SU-DHL-6 (cell line): Measurements from ENCODE around the gene NAV3.

Experiments
- H2AFZ ChIP-seq: fragments of 200-600 bp; sonication (generic); 2 replicates; pipeline ENCODE4 v1.6.1; 2014; ENCODE audit warnings: low read depth, mild to moderate bottlenecking, moderate library complexity, mixed read lengths, antibody characterized with exemption, low read length; ENCODE audit not compliant: severe bottlenecking
- H3F3A ChIP-seq: fragments of 200-600 bp; shearing (Covaris generic); 2 replicates; pipeline ENCODE4 v1.6.0; 2016; ENCODE audit warnings: antibody characterized with exemption, mild to moderate bottlenecking; ENCODE audit not compliant: insufficient read depth
- H3K27ac ChIP-seq: fragments of 200-600 bp; sonication (generic); 2 replicates; pipeline ENCODE4 v1.5.1; 2016; ENCODE audit warnings: low read depth, mild to moderate bottlenecking, low read length, moderate library complexity, mixed read lengths
- H3K27me3 ChIP-seq: fragments of 200-600 bp; sonication (generic), shearing (Covaris generic); 2 replicates; pipeline ENCODE4 v1.6.0; 2014; ENCODE audit warnings: mild to moderate bottlenecking, low read length
- H3K36me3 ChIP-seq: fragments of 200-600 bp; sonication (generic); 2 replicates; pipeline ENCODE4 v1.6.1; 2014; ENCODE audit warnings: mild to moderate bottlenecking, low read length, mixed read lengths
- H3K4me2 ChIP-seq: fragments of 300-600, 200-600 bp; shearing (Covaris generic), sonication (generic); 2 replicates; pipeline ENCODE4 v1.6.0; 2014; ENCODE audit warnings: low read length, low read depth, mild to moderate bottlenecking; ENCODE audit not compliant: poor library complexity, severe bottlenecking
- H3K4me3 ChIP-seq: fragments of 200-600 bp; sonication (generic); 2 replicates; pipeline ENCODE4 v1.5.1; 2014; ENCODE audit warnings: antibody characterized with exemption, low read length, mild to moderate bottlenecking, mixed read lengths; ENCODE audit not compliant: insufficient read depth, poor library complexity, severe bottlenecking
- H3K79me2 ChIP-seq: fragments of 200-600 bp; sonication (generic); 2 replicates; pipeline ENCODE4 v1.6.1; 2014; ENCODE audit warnings: mild to moderate bottlenecking, low read length, moderate library complexity; ENCODE audit not compliant: insufficient read depth
- H3K9ac ChIP-seq: fragments of 200-600 bp; sonication (generic); 2 replicates; pipeline ENCODE4 v1.7.0; 2014; ENCODE audit warnings: mild to moderate bottlenecking, low read length
- H3K9me2 ChIP-seq: fragments of 200-600 bp; sonication (generic); replicated peaks from 2 replicates; pipeline ENCODE4 v1.6.1; 2014; ENCODE audit warnings: low read length; ENCODE audit not compliant: insufficient read depth
- H3K9me3 ChIP-seq: fragments of 200-600 bp; sonication (generic); 2 replicates; pipeline ENCODE4 v1.6.1; 2014; ENCODE audit warnings: low read length, mixed read lengths; ENCODE audit not compliant: insufficient read depth
- H4K20me1 ChIP-seq: fragments of 200-600 bp; sonication (generic); 2 replicates; pipeline ENCODE4 v1.6.1; 2014; ENCODE audit warnings: low read depth, mild to moderate bottlenecking, antibody characterized with exemption, low read length, moderate library complexity, mixed read lengths
- EZH2phosphoT487 ChIP-seq: fragments of 200-600 bp; sonication (generic), shearing (Covaris generic); conservative IDR thresholded peaks from 2 replicates; pipeline ENCODE4 v1.6.1; 2018; ENCODE audit warnings: mild to moderate bottlenecking, antibody characterized with exemption, low read length, moderate library complexity, mixed read lengths
- TF ChIP-seq, protein P1 (sequence below): fragments of 200-600 bp; sonication (generic); IDR thresholded peaks from one replicate; pipeline ENCODE4 v1.5.1; 2017; ENCODE audit warnings: antibody characterized with exemption, mild to moderate bottlenecking, low read length, moderate library complexity; ENCODE audit not compliant: insufficient read depth, poor library complexity, severe bottlenecking

NAV3 gene

DNA sequence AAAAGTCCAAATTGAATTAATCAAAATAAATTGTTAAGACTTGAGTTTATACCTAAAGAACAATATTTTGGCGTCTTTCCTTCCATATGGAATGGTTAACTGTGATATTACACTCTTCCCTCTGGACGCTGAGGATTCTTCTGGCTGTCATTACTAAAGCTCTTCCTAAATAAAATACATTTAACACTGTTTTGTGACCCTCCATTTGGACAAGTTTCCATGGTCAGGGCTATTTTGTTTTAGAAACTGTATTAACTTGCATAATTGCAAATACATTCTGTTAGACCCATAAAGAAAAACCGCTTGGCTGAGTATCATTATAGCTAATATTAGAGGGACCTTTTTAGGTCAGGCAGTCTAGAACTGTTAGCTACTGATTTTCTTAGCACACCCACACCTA, 87.4 kb downstream of the NAV3 start:
- no peak overlapping the region for H3K4me2 ChIP-seq

DNA sequence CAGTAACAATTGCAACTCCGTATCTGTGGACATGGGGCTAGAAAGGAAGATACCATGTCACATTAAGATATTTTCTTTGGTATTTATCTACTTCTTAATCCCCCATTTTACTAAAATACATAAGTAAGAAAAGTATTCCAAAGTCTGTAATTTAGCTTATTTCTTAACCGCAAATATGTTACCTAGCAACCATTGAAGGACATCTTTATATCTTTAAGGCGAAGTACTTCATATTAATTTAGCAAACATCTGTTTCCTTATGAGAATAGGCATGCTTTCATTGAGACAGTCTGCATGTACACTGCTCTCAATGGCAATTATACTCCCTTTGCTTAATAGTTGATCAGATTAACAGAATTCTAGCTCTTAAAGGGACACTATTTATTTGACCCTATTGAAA, 88.8 kb downstream of the NAV3 start:
- H2AFZ ChIP-seq = no peak overlapping the region
- no peak overlapping the region for H3K4me3 ChIP-seq
- no peaks in the 10 kb centered on the region for H3K9me2 ChIP-seq
- TF ChIP-seq, protein P1, sequence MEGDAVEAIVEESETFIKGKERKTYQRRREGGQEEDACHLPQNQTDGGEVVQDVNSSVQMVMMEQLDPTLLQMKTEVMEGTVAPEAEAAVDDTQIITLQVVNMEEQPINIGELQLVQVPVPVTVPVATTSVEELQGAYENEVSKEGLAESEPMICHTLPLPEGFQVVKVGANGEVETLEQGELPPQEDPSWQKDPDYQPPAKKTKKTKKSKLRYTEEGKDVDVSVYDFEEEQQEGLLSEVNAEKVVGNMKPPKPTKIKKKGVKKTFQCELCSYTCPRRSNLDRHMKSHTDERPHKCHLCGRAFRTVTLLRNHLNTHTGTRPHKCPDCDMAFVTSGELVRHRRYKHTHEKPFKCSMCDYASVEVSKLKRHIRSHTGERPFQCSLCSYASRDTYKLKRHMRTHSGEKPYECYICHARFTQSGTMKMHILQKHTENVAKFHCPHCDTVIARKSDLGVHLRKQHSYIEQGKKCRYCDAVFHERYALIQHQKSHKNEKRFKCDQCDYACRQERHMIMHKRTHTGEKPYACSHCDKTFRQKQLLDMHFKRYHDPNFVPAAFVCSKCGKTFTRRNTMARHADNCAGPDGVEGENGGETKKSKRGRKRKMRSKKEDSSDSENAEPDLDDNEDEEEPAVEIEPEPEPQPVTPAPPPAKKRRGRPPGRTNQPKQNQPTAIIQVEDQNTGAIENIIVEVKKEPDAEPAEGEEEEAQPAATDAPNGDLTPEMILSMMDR = no peak
- TF ChIP-seq EZH2phosphoT487 = no peak
- no peak overlapping the region for H3K4me2 ChIP-seq
- no peak overlapping the region for H3K27ac ChIP-seq
- no peaks in the 10 kb centered on the region for H3K79me2 ChIP-seq
- H4K20me1 ChIP-seq = no peaks in the 10 kb centered on the region
- no peaks in the 10 kb centered on the region for H3K9me3 ChIP-seq
- no peaks in the 10 kb centered on the region for H3K36me3 ChIP-seq
- H3F3A ChIP-seq = no peaks in the 10 kb centered on the region
- no peaks in the 10 kb centered on the region for H3K27me3 ChIP-seq
- H3K9ac ChIP-seq = no peak overlapping the region

More for the DNA sequence above, 87.4 kb downstream of the NAV3 start:
- H3K27me3 ChIP-seq = no peaks in the 10 kb centered on the region
- no peaks in the 10 kb centered on the region for H3F3A ChIP-seq
- H3K9me3 ChIP-seq = no peaks in the 10 kb centered on the region
- H3K4me3 ChIP-seq = no peak overlapping the region
- no peaks in the 10 kb centered on the region for H3K36me3 ChIP-seq
- no peaks in the 10 kb centered on the region for H3K79me2 ChIP-seq
- TF ChIP-seq, protein P1 = no peak
- TF ChIP-seq EZH2phosphoT487 = no peak
- no peak overlapping the region for H3K27ac ChIP-seq
- no peak overlapping the region for H2AFZ ChIP-seq
- no peak overlapping the region for H3K9ac ChIP-seq
- no peaks in the 10 kb centered on the region for H3K9me2 ChIP-seq
- H4K20me1 ChIP-seq = no peaks in the 10 kb centered on the region

DNA sequence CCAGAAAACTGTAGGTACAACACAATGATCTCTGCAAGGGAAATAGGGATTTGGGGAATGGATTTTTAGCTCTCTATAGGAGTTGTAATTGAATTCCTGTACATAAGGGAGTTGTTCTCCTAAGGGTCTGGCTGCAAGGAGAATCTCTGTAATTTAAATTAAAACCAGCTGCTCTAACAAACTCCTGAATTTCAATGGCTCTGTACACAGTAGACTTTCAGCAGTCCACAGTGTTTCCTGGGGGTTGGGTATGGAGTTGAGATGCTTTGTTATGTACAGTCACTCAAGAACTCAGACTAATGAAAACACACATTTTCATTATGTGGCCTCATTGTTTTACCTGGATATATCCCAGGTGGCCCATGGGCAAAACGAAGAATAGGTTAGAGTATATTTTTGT, 93.2 kb downstream of the NAV3 start:
- Histone ChIP-seq H2AFZ (no peak overlapping the region), H4K20me1 (no peaks in the 10 kb centered on the region), H3K27me3 (no peaks in the 10 kb centered on the region)

More for the DNA sequence above, 93.2 kb downstream of the NAV3 start:
- H3K4me2 ChIP-seq = no peak overlapping the region
- H3K36me3 ChIP-seq = no peaks in the 10 kb centered on the region
- TF ChIP-seq EZH2phosphoT487 = no peak
- TF ChIP-seq, protein P1 = no peak
- H3K9me3 ChIP-seq = no peaks in the 10 kb centered on the region
- H3K79me2 ChIP-seq = no peaks in the 10 kb centered on the region
- H3F3A ChIP-seq = no peaks in the 10 kb centered on the region
- no peak overlapping the region for H3K4me3 ChIP-seq
- H3K9me2 ChIP-seq = no peaks in the 10 kb centered on the region
- no peak overlapping the region for H3K27ac ChIP-seq
- no peak overlapping the region for H3K9ac ChIP-seq
